CD4-positive, alpha-beta T cell (primary cell): ENCODE measurements around the gene LRRC46. TPM values are rescaled to one million over a fixed set of nuclear protein-coding genes. Genes with fewer than 3 reads are reported as not detected.

Experiments used
- ATAC-seq: fragments of 200-7000 bp; cut with Tn5 transposase; one replicate; pipeline ENCODE4 v1.10.0; 2022; ENCODE audit warnings: mild to moderate bottlenecking; ENCODE audit not compliant: poor library complexity
- CTCF ChIA-PET: fragments of 350-600 bp; sonication (Branson Sonifier 250); formaldehyde crosslinking; loops from one replicate; lab custom pipeline; 2021; ENCODE audit warnings: antibody characterized with exemption, inconsistent platforms; lab: Charles Lee
- POLR2A ChIA-PET: fragments of 350-600 bp; sonication (Branson Sonifier 250); formaldehyde crosslinking; loops from one replicate; lab custom pipeline; 2021; ENCODE audit warnings: antibody characterized with exemption, inconsistent platforms; lab: Charles Lee
- DNase-seq, 14 experiments: peaks; one replicate each; pipeline ENCODE4 v3.0.0-alpha.2; 2013 to 2020; ENCODE audit warnings: mixed read lengths in 2 of 14
- H3K27ac ChIP-seq, 2 donors: one replicate each; pipeline versions ENCODE4 v1.5.1 to v1.7.0; 2013; ENCODE audit warnings: low read length in 2 of 2, low read depth in 1 of 2, mild to moderate bottlenecking in 1 of 2
- H3K27me3 ChIP-seq, 2 experiments: 1 replicate in 1 of 2; 2 replicates in 1 of 2; pipeline versions ENCODE4 v1.6.1 to v1.7.0; 2013; ENCODE audit warnings: low read length in 2 of 2, control low read depth in 1 of 2, mild to moderate bottlenecking in 1 of 2, moderate library complexity in 1 of 2; ENCODE audit not compliant: insufficient read depth in 2 of 2, control insufficient read depth in 1 of 2
- H3K36me3 ChIP-seq: one replicate; pipeline ENCODE4 v1.6.1; 2013; ENCODE audit warnings: low read length, control low read depth; ENCODE audit not compliant: insufficient read depth
- H3K4me1 ChIP-seq: one replicate; pipeline ENCODE4 v1.6.1; 2013; ENCODE audit warnings: low read length, control low read depth; ENCODE audit not compliant: insufficient read depth
- H3K4me3 ChIP-seq: one replicate; pipeline ENCODE4 v1.5.1; 2013; ENCODE audit warnings: mild to moderate bottlenecking, low read length, moderate library complexity
- H3K9me3 ChIP-seq, 2 experiments: 1 replicate in 1 of 2; 2 replicates in 1 of 2; pipeline versions ENCODE4 v1.6.1 to v1.7.0; 2013; ENCODE audit warnings: low read length in 2 of 2, mild to moderate bottlenecking in 2 of 2, control low read depth in 1 of 2, moderate library complexity in 1 of 2; ENCODE audit not compliant: control insufficient read depth in 1 of 2, insufficient read depth in 1 of 2
- H3K27ac Mint-ChIP-seq: one replicate; pipeline ENCODE4 v1.8.0; 2020; ENCODE audit warnings: mixed read lengths
- H3K27me3 Mint-ChIP-seq: one replicate; pipeline ENCODE4 v1.8.0; 2021; ENCODE audit warnings: mixed read lengths
- H3K36me3 Mint-ChIP-seq: one replicate; pipeline ENCODE4 v1.8.0; 2021; ENCODE audit warnings: low read depth, mixed read lengths
- H3K4me1 Mint-ChIP-seq: one replicate; pipeline ENCODE4 v1.8.0; 2021; ENCODE audit warnings: low read depth, mixed read lengths
- H3K4me3 Mint-ChIP-seq: one replicate; pipeline ENCODE4 v1.8.0; 2020; ENCODE audit warnings: mild to moderate bottlenecking, mixed read lengths
- H3K9me3 Mint-ChIP-seq: one replicate; pipeline ENCODE4 v1.8.0; 2020; ENCODE audit warnings: mixed read lengths
- CTCF ChIP-seq: fragments of 200-600 bp; IDR thresholded peaks from one replicate; pipeline ENCODE4 v1.8.0; 2022; ENCODE audit warnings: antibody characterized with exemption, mild to moderate bottlenecking
- intact Hi-C, 2 experiments: fragments of 100-400 bp; cut with DNase I in 1 of 2; cut with micrococcal nuclease in 1 of 2; formaldehyde crosslinking; loops; one replicate each; pipeline versions ENCODE4 v1.15.1 to v1.9.0; 2023 to 2025; cut with DNase I, micrococcal nuclease
- total RNA-seq, 174 experiments: library from RNA in 2 of 174; stranded (reverse) in 2 of 174; gene quantifications; one replicate each; pipeline ENCODE4 v1.2.3 and lab custom pipeline; 2021 to 2026

Gene LRRC46
- total RNA-seq, 2 experiments from 2014 or later = 0.42 to 0.85 TPM

GRCh38 chr17:47853616-47854015, 22.1 kb downstream of the LRRC46 start:
- no peak overlapping the region for H3K27ac Mint-ChIP-seq
- peaks cover 46 to 61% of the 10 kb centered on the region in 2 experiments for H3K27me3 ChIP-seq

GRCh38 chr17:47855737-47856136, 24.3 kb downstream of the LRRC46 start:
- Histone ChIP-seq H3K4me3 (no peak overlapping the region), H3K4me1 (peaks cover 18% of the 10 kb centered on the region), H3K27me3 (peaks cover 35 to 40% of the 10 kb centered on the region in 2 experiments), H3K27ac (no peak overlapping the region), H3K9me3 (peaks cover 0 to 3% of the 10 kb centered on the region in 2 experiments), H3K36me3 (no peaks in the 10 kb centered on the region)
- Mint-ChIP-seq H3K27ac (no peak overlapping the region), H3K9me3 (no peaks in the 10 kb centered on the region), H3K36me3 (no peaks in the 10 kb centered on the region), H3K27me3 (peaks cover 73% of the 10 kb centered on the region), H3K4me3 (no peak overlapping the region), H3K4me1 (peaks cover 10% of the 10 kb centered on the region)
- no peak for TF ChIP-seq CTCF
- ChIA-PET CTCF (interaction anchor here (1.1 to 1.3 kb wide), 2 partner anchors 13 to 115 kb away, joined by 3 read pairs; partner anchors contain the start of gene CDK5RAP3), POLR2A (no interaction called here)
- intact Hi-C loops = no loop called here
- DNase-seq = no peak
- no peak for ATAC-seq

More at GRCh38 chr17:47853616-47854015, 22.1 kb downstream of the LRRC46 start:
- H3K4me3 ChIP-seq = no peak overlapping the region
- intact Hi-C loops = no loop called here
- CTCF ChIA-PET = interaction anchor here (1.5 to 2.8 kb wide), 3 partner anchors 11 to 36 kb away, joined by 3 to 11 read pairs (median 7); no protein-coding TSS in a partner anchor
- peaks cover 82% of the 10 kb centered on the region for H3K27me3 Mint-ChIP-seq
- TF ChIP-seq CTCF = no peak
- no peaks in the 10 kb centered on the region for H3K36me3 Mint-ChIP-seq
- H3K4me1 Mint-ChIP-seq = peaks cover 16% of the 10 kb centered on the region
- H3K9me3 Mint-ChIP-seq = no peaks in the 10 kb centered on the region
- peaks cover 0 to 3% of the 10 kb centered on the region in 2 experiments for H3K9me3 ChIP-seq
- peaks cover 28% of the 10 kb centered on the region for H3K4me1 ChIP-seq
- no peaks in the 10 kb centered on the region for H3K36me3 ChIP-seq
- DNase-seq (no peak), ATAC-seq (no peak)
- no peak overlapping the region for H3K27ac ChIP-seq
- H3K4me3 Mint-ChIP-seq = no peak overlapping the region
- POLR2A ChIA-PET = interaction anchor here (1.8 kb wide), 1 partner anchor 42 kb away, joined by 7 read pairs; the partner anchor contains the start of gene SP2

- no peak for ATAC-seq
- no peak overlapping the region for H3K4me3 Mint-ChIP-seq
Observed at GRCh38 chr17:47856830-47857229, 25.4 kb downstream of the LRRC46 start.

More at GRCh38 chr17:47856830-47857229, 25.4 kb downstream of the LRRC46 start:
- ChIA-PET POLR2A (no interaction called here), CTCF (interaction anchor here (1.5 kb wide), 1 partner anchor 9 kb away, joined by 3 read pairs; no protein-coding TSS in a partner anchor)
- Histone ChIP-seq H3K4me1 (peaks cover 7% of the 10 kb centered on the region), H3K36me3 (no peaks in the 10 kb centered on the region), H3K27me3 (peaks cover 28 to 32% of the 10 kb centered on the region in 2 experiments), H3K4me3 (no peak overlapping the region), H3K9me3 (peaks cover 0 to under 1% of the 10 kb centered on the region in 2 experiments), H3K27ac (no peak overlapping the region)
- no peak for DNase-seq
- H3K27ac Mint-ChIP-seq = no peak overlapping the region
- H3K9me3 Mint-ChIP-seq = no peaks in the 10 kb centered on the region
- no peaks in the 10 kb centered on the region for H3K36me3 Mint-ChIP-seq
- H3K4me1 Mint-ChIP-seq = peaks cover 8% of the 10 kb centered on the region
- intact Hi-C loops = no loop called here
- H3K27me3 Mint-ChIP-seq = peaks cover 69% of the 10 kb centered on the region
- no peak for TF ChIP-seq CTCF
